Uterus (tissue), 4 donors: ENCODE measurements around the gene ME3. TPM values are rescaled to one million over a fixed set of nuclear protein-coding genes. Genes with fewer than 3 reads are reported as not detected.

Experiments
- DNase-seq, 2 donors: peaks; one replicate each; pipeline ENCODE4 v3.0.0-alpha.2; 2019 to 2020
- H3K27ac ChIP-seq, 2 donors: fragments of 200-600 bp; sonication (generic); 1 replicate in 1 of 2; 2 replicates in 1 of 2; pipeline ENCODE4 v1.5.1; 2016 to 2018
- H3K27me3 ChIP-seq, 2 donors: fragments of 200-600 bp; sonication (generic); one replicate each; pipeline ENCODE4 v1.5.1; 2018 to 2019; ENCODE audit warnings: control low read depth in 1 of 2
- H3K36me3 ChIP-seq, 2 donors: fragments of 200-600 bp; sonication (generic); one replicate each; pipeline ENCODE4 v1.5.1; 2019; ENCODE audit warnings: control low read depth in 1 of 2
- H3K4me1 ChIP-seq, 2 donors: fragments of 200-600 bp; sonication (generic); one replicate each; pipeline ENCODE4 v1.5.1; 2018 to 2019; ENCODE audit warnings: control low read depth in 1 of 2
- H3K4me3 ChIP-seq, 2 donors: fragments of 200-600 bp; sonication (generic); 1 replicate in 1 of 2; 2 replicates in 1 of 2; pipeline ENCODE4 v1.5.1; 2018 to 2019; ENCODE audit warnings: mild to moderate bottlenecking in 1 of 2
- H3K9me3 ChIP-seq, 2 donors: fragments of 200-600 bp; sonication (generic); one replicate each; pipeline ENCODE4 v1.5.1; 2019; ENCODE audit warnings: control low read depth in 1 of 2
- CTCF ChIP-seq, 4 experiments: fragments of 200-600 bp in 2 of 4; fragments of 450-650 bp in 2 of 4; sonication (generic) in 2 of 4; IDR thresholded peaks; one replicate each; pipeline ENCODE4 v1.5.1; 2016 to 2019; ENCODE audit warnings: antibody characterized with exemption in 4 of 4, mild to moderate bottlenecking in 2 of 4, moderate library complexity in 1 of 4
- POLR2A ChIP-seq, 2 donors: fragments of 450-650 bp; IDR thresholded peaks; one replicate each; pipeline ENCODE4 v1.6.1; 2016; ENCODE audit warnings: antibody characterized with exemption in 2 of 2, mild to moderate bottlenecking in 1 of 2, moderate library complexity in 1 of 2
- intact Hi-C: fragments of 100-400 bp; cut with DNase I; formaldehyde crosslinking; loops from one replicate; pipeline ENCODE4 v1.15.1; 2023; ENCODE audit warnings: low total_unique reads
- total RNA-seq, 4 donors: library from RNA; depleted of rRNA in 3 of 4; stranded (reverse); fragments of >200 nt in 3 of 4; gene quantifications; one replicate each; pipeline versions ENCODE4 v1.1.0 to v1.2.4, GENCODE V29; 2014 to 2023
- donor health status: DM: yes; HTN: yes; CAD: no.

ME3 gene
- total RNA-seq, 4 donors from 2014 or later, result 44.3 to 169 (median 54.2) TPM

DNA sequence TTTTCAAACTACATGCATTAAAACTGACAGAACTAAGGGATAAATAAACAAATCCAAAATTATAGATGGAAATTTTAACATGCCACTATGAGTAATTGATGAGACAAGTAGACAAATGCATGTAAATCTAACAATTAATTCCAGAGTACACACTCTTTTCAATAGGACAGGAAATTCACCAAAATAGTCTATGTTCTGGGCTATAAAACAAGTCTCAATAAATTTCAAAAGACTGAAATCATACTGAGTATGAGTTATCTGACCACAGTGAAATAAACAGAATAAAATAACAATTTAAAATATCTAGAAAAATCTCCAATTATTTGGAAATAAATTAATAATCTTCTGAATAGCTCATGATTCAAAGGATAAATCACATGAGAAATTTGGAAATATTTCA lies 38.5 kb upstream of the ME3 start:
- intact Hi-C loops, result no loop called here
- no peak for DNase-seq
- no peak overlapping the region for H3K27ac ChIP-seq
- no peaks in the 10 kb centered on the region for H3K36me3 ChIP-seq
- TF ChIP-seq CTCF (IDR thresholded peaks at IDR 0.05) (no peak), POLR2A (IDR thresholded peaks at IDR 0.05) (no peak)
- H3K4me1 ChIP-seq, result no peaks in the 10 kb centered on the region
- no peak overlapping the region for H3K4me3 ChIP-seq
- H3K27me3 ChIP-seq, result no peaks in the 10 kb centered on the region
- H3K9me3 ChIP-seq, result no peaks in the 10 kb centered on the region

- TF ChIP-seq CTCF (IDR thresholded peaks at IDR 0.05) (no peak), POLR2A (IDR thresholded peaks at IDR 0.05) (no peak)
Observed at GRCh38 chr11:86708669-86709068, 36.3 kb upstream of the ME3 start.

DNA sequence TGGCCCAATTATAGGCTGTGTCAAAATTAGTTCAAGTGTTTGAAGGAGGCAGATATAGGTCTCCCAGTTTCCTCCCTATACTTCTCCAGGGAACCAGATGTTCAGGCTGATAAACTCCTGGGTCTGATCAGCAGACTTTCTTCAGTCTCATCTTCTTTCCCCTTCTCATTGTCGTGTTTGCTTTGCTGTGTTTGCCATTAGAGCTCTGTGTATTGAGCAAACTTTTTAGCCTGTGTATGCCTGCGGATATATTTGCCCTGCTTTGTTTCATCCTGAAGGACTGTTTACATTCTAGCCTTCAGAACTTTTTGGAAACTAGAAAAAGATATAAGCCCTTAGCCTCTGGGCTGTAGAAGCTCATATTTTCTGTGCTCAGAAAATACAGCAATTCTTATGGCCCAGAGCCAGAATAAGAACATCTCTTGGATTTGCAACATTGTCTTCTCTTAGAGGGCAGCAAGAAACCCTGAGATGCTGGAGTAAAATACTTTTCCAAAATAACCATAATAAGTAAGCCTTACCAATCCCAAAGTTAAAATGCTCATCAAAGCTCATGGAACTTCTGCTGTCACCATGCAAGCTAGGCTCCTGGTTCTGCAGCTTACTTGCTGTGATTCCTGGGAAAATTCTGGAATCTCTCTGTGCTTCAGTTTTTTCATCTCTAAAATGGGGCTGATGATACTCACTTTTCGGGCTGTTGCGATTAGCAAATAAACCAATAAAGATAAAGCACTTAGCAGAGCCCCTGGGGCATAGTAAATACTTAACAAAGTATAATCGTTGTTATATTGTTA lies 34.1 kb upstream of the ME3 start:
- no peak overlapping the region for H3K4me3 ChIP-seq
- H3K27ac ChIP-seq, result peak overlapping the region in 1 of 2 donors; percentile 28
- no peaks in the 10 kb centered on the region for H3K4me1 ChIP-seq
- no peaks in the 10 kb centered on the region for H3K36me3 ChIP-seq
- H3K27me3 ChIP-seq, result no peaks in the 10 kb centered on the region
- H3K9me3 ChIP-seq, result no peaks in the 10 kb centered on the region
- no peak for TF ChIP-seq POLR2A (IDR thresholded peaks at IDR 0.05)
- no peak for TF ChIP-seq CTCF (IDR thresholded peaks at IDR 0.05)
- DNase-seq, result no peak
- intact Hi-C loops, result no loop called here

More at GRCh38 chr11:86708669-86709068, 36.3 kb upstream of the ME3 start:
- no peaks in the 10 kb centered on the region for H3K27me3 ChIP-seq
- H3K36me3 ChIP-seq, result no peaks in the 10 kb centered on the region
- H3K27ac ChIP-seq, result no peak overlapping the region
- DNase-seq, result no peak
- H3K9me3 ChIP-seq, result no peaks in the 10 kb centered on the region
- H3K4me1 ChIP-seq, result no peaks in the 10 kb centered on the region
- no peak overlapping the region for H3K4me3 ChIP-seq
- intact Hi-C loops, result no loop called here

- intact Hi-C loops, result no loop called here
- Histone ChIP-seq H3K36me3 (no peaks in the 10 kb centered on the region), H3K27me3 (no peaks in the 10 kb centered on the region), H3K27ac (no peak overlapping the region), H3K9me3 (no peaks in the 10 kb centered on the region), H3K4me1 (no peaks in the 10 kb centered on the region), H3K4me3 (no peak overlapping the region)
- DNase-seq, result no peak
- TF ChIP-seq CTCF (IDR thresholded peaks at IDR 0.05) (no peak), POLR2A (IDR thresholded peaks at IDR 0.05) (no peak)
Observed at GRCh38 chr11:86704710-86705109, 32.3 kb upstream of the ME3 start.

GRCh38 chr11:86703987-86704386 lies 31.6 kb upstream of the ME3 start:
- TF ChIP-seq POLR2A (IDR thresholded peaks at IDR 0.05) (no peak), CTCF (IDR thresholded peaks at IDR 0.05) (no peak)
- no peak for DNase-seq
- H3K36me3 ChIP-seq, result no peaks in the 10 kb centered on the region
- intact Hi-C loops, result no loop called here
- no peaks in the 10 kb centered on the region for H3K27me3 ChIP-seq
- no peak overlapping the region for H3K4me3 ChIP-seq
- H3K27ac ChIP-seq, result no peak overlapping the region
- no peaks in the 10 kb centered on the region for H3K9me3 ChIP-seq
- no peaks in the 10 kb centered on the region for H3K4me1 ChIP-seq
